ENCODE data around the gene WNT5A. TPM values are rescaled to one million over a fixed set of nuclear protein-coding genes. Genes with fewer than 3 reads are reported as not detected.

WNT5A gene
- total RNA-seq, 1 donor from 2014 or later = 45.8 TPM

DNA sequence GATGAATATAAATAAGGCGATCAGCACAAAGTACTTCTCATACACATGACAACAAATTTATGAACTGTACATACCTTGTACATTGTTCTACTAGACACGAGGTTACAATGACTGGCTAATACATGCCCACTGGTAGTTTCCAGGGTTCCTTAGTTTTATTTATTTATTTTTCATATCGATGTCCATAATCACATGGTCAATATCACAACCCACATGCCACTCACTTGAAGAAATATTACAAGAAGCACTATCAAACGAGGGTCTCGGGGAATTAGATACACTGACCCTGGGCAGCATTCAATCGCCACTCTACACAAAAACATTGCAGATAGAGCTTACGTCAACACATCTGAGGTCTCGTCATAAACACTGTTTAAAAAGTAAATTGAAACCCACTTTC is 21.2 kb upstream of the WNT5A start:
- Histone ChIP-seq H3K4me3 (ENCODE audit: insufficient read depth, low read depth, low read length) (no peak overlapping the region), H3K9me3 (ENCODE audit: insufficient read depth, low read depth, low read length) (no peaks in the 10 kb centered on the region), H3K27ac (ENCODE audit: low read depth, low read length) (no peak overlapping the region), H3K27me3 (ENCODE audit: insufficient read depth, low read length) (no peaks in the 10 kb centered on the region), H3K4me1 (ENCODE audit: insufficient read depth, low read length) (peaks cover 17% of the 10 kb centered on the region), H4K20me1 (ENCODE audit: insufficient read depth, low read length) (no peaks in the 10 kb centered on the region), H2AFZ (ENCODE audit: low read depth, low read length) (no peak overlapping the region), H3K4me2 (ENCODE audit: low read length) (no peak overlapping the region), H3K36me3 (ENCODE audit: insufficient read depth, low read length) (no peaks in the 10 kb centered on the region), H3K79me2 (ENCODE audit: insufficient read depth, low read length) (no peaks in the 10 kb centered on the region), H3K9ac (ENCODE audit: low read length) (no peak overlapping the region)
- DNase-seq (ENCODE audit: low read depth) (no peak), FAIRE-seq (no peak)
- Mint-ChIP-seq H3K4me1 (ENCODE audit: low read depth, unreplicated experiment) (peaks cover 19% of the 10 kb centered on the region), H3K27me3 (ENCODE audit: low read depth, unreplicated experiment) (peaks cover 6% of the 10 kb centered on the region), H3K4me3 (ENCODE audit: unreplicated experiment) (no peak overlapping the region), H3K36me3 (ENCODE audit: low read depth, unreplicated experiment) (no peaks in the 10 kb centered on the region), H3K9me3 (ENCODE audit: unreplicated experiment) (no peaks in the 10 kb centered on the region), H3K27ac (ENCODE audit: unreplicated experiment) (no peak overlapping the region)
- no peak for TF ChIP-seq EZH2 (IDR thresholded peaks at IDR 0.05; ENCODE audit: insufficient read depth, low read length)
- TF ChIP-seq, protein P1, sequence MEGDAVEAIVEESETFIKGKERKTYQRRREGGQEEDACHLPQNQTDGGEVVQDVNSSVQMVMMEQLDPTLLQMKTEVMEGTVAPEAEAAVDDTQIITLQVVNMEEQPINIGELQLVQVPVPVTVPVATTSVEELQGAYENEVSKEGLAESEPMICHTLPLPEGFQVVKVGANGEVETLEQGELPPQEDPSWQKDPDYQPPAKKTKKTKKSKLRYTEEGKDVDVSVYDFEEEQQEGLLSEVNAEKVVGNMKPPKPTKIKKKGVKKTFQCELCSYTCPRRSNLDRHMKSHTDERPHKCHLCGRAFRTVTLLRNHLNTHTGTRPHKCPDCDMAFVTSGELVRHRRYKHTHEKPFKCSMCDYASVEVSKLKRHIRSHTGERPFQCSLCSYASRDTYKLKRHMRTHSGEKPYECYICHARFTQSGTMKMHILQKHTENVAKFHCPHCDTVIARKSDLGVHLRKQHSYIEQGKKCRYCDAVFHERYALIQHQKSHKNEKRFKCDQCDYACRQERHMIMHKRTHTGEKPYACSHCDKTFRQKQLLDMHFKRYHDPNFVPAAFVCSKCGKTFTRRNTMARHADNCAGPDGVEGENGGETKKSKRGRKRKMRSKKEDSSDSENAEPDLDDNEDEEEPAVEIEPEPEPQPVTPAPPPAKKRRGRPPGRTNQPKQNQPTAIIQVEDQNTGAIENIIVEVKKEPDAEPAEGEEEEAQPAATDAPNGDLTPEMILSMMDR (IDR thresholded peaks at IDR 0.05; ENCODE audit: insufficient read depth, low read depth, low read length) = no peak

- Histone ChIP-seq H3K79me2 (ENCODE audit: insufficient read depth, low read length) (no peaks in the 10 kb centered on the region), H3K9me3 (ENCODE audit: insufficient read depth, low read depth, low read length) (no peaks in the 10 kb centered on the region), H3K36me3 (ENCODE audit: insufficient read depth, low read length) (no peaks in the 10 kb centered on the region), H3K4me2 (ENCODE audit: low read length) (no peak overlapping the region), H3K4me3 (ENCODE audit: insufficient read depth, low read depth, low read length) (no peak overlapping the region), H3K4me1 (ENCODE audit: insufficient read depth, low read length) (peaks cover 13% of the 10 kb centered on the region), H4K20me1 (ENCODE audit: insufficient read depth, low read length) (no peaks in the 10 kb centered on the region), H3K27ac (ENCODE audit: low read depth, low read length) (no peak overlapping the region), H3K27me3 (ENCODE audit: insufficient read depth, low read length) (no peaks in the 10 kb centered on the region), H2AFZ (ENCODE audit: low read depth, low read length) (no peak overlapping the region), H3K9ac (ENCODE audit: low read length) (no peak overlapping the region)
- peaks cover 6% of the 10 kb centered on the region for H3K27me3 Mint-ChIP-seq (ENCODE audit: low read depth, unreplicated experiment)
- H3K9me3 Mint-ChIP-seq (ENCODE audit: unreplicated experiment) = no peaks in the 10 kb centered on the region
- peaks cover 14% of the 10 kb centered on the region for H3K4me1 Mint-ChIP-seq (ENCODE audit: low read depth, unreplicated experiment)
- FAIRE-seq = no peak
- no peak for TF ChIP-seq EZH2 (IDR thresholded peaks at IDR 0.05; ENCODE audit: insufficient read depth, low read length)
- TF ChIP-seq, protein P1 (IDR thresholded peaks at IDR 0.05; ENCODE audit: insufficient read depth, low read depth, low read length) = no peak
- no peak overlapping the region for H3K27ac Mint-ChIP-seq (ENCODE audit: unreplicated experiment)
- no peak for DNase-seq (ENCODE audit: low read depth)
- no peak overlapping the region for H3K4me3 Mint-ChIP-seq (ENCODE audit: unreplicated experiment)
- no peaks in the 10 kb centered on the region for H3K36me3 Mint-ChIP-seq (ENCODE audit: low read depth, unreplicated experiment)
Observed at GRCh38 chr3:55507808-55508207, 20.7 kb upstream of the WNT5A start.

- peaks cover 6% of the 10 kb centered on the region for H3K27me3 Mint-ChIP-seq (ENCODE audit: low read depth, unreplicated experiment)
- Histone ChIP-seq H4K20me1 (ENCODE audit: insufficient read depth, low read length) (no peaks in the 10 kb centered on the region), H2AFZ (ENCODE audit: low read depth, low read length) (no peak overlapping the region), H3K27me3 (ENCODE audit: insufficient read depth, low read length) (no peaks in the 10 kb centered on the region), H3K4me2 (ENCODE audit: low read length) (no peak overlapping the region), H3K9me3 (ENCODE audit: insufficient read depth, low read depth, low read length) (no peaks in the 10 kb centered on the region), H3K27ac (ENCODE audit: low read depth, low read length) (no peak overlapping the region), H3K79me2 (ENCODE audit: insufficient read depth, low read length) (no peaks in the 10 kb centered on the region), H3K4me3 (ENCODE audit: insufficient read depth, low read depth, low read length) (no peak overlapping the region), H3K9ac (ENCODE audit: low read length) (no peak overlapping the region), H3K36me3 (ENCODE audit: insufficient read depth, low read length) (no peaks in the 10 kb centered on the region), H3K4me1 (ENCODE audit: insufficient read depth, low read length) (peaks cover 20% of the 10 kb centered on the region)
- DNase-seq (ENCODE audit: low read depth) (no peak), FAIRE-seq (no peak)
- H3K36me3 Mint-ChIP-seq (ENCODE audit: low read depth, unreplicated experiment) = no peaks in the 10 kb centered on the region
- TF ChIP-seq, protein P1 (IDR thresholded peaks at IDR 0.05; ENCODE audit: insufficient read depth, low read depth, low read length) = no peak
- TF ChIP-seq EZH2 (IDR thresholded peaks at IDR 0.05; ENCODE audit: insufficient read depth, low read length) = no peak
- no peak overlapping the region for H3K27ac Mint-ChIP-seq (ENCODE audit: unreplicated experiment)
- peaks cover 17% of the 10 kb centered on the region for H3K4me1 Mint-ChIP-seq (ENCODE audit: low read depth, unreplicated experiment)
- H3K9me3 Mint-ChIP-seq (ENCODE audit: unreplicated experiment) = no peaks in the 10 kb centered on the region
- no peak overlapping the region for H3K4me3 Mint-ChIP-seq (ENCODE audit: unreplicated experiment)
Observed at GRCh38 chr3:55505776-55506175, 18.7 kb upstream of the WNT5A start.

Measured in astrocyte (in vitro differentiated cells and primary cell).